Activated CD4-positive, alpha-beta T cell treated with anti-CD3 and anti-CD28 coated beads, Interleukin-2, amount 50 U/mL, for 24 hours (primary cell): ENCODE results near the gene PROK1.
A peak's percentile ranks its signal among the peaks of the same experiment; 100 is the strongest.
"Not testable (repeated sequence)": the region's sequence is repeated elsewhere in the genome, so short reads cannot be mapped to it uniquely, and the experiment has no call there.

Experiments used
- DNase-seq, 2 donors: peaks; one replicate each; pipeline ENCODE4 v3.0.0-alpha.2; 2020; ENCODE audit warnings: low read depth in 1 of 2, low spot score in 1 of 2

Gene PROK1

DNA sequence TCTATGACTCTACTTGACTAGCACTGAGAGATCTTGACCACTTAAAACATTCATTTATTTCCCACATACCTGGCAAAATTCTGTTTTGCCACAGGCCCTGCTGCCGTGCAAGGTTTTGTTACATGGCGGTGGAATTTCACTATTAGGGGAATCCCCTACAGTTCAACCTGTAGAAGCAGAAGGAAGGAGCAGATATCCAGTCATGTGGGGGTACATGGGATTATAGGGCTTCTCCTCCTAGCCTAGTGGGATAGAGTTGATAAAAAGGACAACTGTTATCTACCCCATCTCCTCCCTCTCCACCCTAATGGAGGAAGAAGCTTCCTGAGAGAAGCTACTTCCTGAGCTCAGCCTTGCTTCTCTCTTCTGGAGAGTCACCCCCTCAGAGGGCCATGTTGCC is 17.7 kb upstream of the PROK1 start:
- DNase-seq, result no peak

DNA sequence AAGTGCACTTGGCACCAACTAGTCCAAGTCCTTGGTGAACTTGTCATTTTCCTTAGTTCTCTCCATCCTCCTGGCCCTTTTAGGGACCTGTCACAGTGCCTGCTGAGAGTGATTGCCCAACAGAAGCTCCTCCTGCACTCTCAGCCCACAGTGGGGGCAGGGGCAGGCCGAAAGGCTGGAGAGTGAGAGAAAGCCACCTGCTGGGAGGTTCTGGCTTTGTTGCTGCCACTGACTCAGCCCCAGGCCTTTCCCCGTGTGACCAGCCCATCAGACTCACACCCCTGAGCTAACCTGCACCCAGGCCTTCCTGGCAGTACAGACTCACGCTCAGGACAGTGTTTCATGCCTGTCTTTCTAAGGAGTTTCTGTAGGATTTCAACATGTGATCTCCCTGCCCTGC is 17.1 kb upstream of the PROK1 start:
- DNase-seq, result no peak

DNA sequence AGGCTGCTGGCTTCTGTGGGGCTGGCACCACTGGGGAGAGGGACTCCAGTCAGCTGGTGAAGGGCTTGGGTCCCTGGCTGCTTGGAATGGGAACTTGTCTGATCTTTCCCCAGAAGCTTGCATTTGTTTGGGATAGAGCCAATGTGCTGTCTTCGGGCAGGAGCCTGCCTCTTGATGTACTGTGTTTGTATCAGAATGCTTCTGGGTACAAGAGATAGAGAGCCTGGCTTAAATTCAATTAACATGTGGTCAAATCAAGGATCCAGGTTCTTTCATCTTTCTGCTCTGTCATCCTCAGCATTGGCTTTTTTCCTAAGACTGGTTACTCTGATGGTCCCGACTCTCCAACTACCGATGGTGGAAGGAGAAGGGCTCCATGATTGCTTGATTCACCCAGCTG is 16.0 kb upstream of the PROK1 start:
- DNase-seq, result no peak

DNA sequence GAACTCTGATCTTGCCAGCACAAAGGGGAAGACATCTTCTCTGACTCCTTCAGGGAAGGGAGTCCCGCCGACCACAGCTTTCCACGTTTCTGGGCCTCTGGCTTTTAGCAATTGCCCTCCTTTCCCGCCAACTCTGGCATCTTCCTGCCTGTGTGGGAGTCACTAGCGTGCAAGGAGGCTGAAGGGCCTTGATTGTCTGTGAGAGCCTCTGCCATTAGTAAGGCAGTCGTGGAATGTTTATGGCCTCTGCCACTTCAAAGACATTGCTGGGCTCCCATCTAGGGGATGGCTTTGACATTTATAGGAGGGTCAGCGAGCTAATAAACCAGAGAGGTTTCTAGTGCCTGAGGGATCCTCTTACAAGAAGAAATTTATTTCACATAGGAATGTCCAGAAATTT is 14.3 kb upstream of the PROK1 start:
- DNase-seq, result no peak

DNA sequence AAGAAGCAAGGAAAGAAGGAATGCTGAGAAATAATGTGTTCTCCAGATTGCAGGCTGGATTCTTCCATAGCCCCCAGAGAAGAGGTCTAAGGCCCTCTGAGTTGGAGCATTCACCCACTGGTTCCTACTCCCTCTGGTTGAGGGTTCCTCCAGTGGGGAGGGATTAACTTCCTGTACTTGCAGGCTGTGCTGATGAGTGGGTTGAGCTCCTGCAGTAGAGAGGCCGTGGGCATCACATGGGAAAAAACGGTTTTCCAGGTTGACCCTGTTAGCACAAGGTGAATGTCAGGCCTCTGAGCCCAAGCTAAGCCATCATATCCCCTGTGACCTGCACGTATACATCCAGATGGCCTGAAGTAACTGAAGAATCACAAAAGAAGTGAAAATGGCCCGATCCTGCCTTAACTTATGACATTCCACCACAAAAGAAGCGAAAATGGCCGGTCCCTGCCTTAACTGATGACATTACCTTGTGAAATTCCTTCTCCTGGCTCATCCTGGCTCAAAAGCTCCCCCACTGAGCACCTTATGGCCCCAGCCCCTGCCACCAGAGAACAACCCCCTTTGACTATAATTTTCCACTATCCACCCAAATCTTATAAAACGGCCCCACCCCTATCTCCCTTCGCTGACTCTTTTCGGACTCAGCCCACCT is 13.2 kb upstream of the PROK1 start:
- not testable (repeated sequence) for DNase-seq

DNA sequence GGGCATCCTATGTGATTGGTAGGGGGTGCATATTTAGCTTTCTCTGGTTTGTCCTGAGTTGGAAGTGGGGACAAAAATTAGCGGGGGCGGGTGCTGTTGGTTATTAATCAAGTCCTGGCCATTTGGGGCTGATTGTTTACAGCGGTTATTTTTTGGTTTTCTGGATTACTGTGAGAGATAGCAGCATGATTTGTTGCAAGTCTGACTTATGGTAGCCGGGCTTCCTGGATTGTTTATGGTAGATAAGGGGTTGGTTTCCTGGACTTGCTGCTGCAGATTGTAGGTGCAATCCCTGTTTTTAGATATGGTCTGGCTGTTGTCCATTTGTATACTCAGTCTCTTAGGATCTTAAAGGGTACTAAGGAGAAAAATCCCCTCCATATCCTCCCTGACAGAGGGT is 12.1 kb upstream of the PROK1 start:
- DNase-seq, result no peak

DNA sequence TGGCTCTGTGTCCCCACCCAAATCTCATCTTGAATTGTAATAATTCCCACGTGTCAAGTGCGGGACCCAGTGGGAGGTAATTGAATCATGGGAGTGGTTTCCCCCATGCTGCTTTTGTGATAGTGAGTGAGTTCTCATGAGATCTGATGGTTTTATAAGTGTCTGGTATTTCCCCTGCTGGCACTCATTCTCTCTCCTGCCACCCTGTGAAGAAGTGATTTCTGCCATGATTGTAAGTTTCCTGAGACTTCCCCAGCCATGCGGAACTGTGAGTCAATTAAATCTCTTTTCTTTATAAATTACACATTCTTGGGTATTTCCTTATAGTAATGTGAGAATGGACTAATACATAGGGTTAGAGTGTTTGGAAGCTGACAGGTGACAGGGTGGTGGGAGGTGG is 11.1 kb upstream of the PROK1 start:
- DNase-seq, result not testable (repeated sequence)

DNA sequence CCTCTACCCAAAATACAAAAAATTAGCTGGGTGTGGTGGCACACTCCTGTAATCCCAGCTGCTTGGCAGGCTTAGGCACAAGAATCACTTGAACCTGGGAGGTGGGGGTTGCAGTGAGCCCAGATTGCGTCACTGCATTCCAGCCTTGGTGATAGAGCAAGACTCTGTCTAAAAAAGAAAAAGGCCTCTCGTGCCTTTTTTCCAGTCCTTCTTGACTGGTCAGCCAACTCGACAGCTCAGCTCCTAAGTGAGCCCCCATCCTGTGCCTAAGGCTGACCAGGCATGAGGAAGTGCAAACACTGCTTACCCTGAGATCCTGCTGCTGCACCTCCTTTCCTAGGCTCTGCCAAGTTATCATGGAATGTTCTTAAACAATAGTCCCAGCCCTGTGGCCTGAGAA is 10.1 kb upstream of the PROK1 start:
- no peak for DNase-seq

DNA sequence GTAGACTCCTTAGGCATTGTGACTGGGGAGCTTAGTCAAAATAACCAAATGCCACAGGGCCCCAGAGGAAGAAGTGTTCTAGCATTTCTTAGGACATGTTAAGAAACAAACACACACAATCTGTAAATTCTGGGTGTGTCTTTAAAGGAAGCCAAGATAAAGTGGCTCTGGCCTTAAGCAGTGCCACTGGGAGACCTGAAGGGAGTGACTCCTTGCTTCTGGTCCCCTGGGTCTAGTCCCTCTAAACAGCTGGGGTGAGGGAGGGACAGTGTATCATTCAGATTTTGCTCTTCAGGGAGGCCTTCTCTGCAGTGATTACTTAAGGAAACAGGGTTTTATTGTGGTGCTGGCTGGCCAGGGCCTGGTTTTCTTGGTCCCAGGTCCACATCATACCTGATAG is 9.1 kb upstream of the PROK1 start:
- DNase-seq, result no peak

DNA sequence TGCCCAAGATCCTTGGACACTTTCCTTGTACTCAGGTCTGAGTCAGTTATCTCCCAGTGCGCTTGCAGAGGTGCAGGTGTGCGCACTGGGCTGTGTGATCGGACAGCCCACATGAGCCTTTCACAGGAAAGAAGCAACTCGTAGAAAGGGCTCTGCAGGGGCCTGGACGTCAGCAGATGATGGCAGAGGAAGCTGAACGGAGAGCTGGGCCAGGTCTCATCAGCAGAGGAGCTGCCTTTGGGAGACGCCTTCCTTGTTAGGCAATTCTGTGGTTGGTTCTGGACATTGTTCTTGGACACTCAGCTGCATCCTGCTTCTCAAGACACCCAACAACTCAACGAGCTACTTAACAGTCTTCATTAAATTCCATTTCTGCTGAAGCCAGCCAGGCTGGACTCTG is 7.5 kb upstream of the PROK1 start:
- no peak for DNase-seq

DNA sequence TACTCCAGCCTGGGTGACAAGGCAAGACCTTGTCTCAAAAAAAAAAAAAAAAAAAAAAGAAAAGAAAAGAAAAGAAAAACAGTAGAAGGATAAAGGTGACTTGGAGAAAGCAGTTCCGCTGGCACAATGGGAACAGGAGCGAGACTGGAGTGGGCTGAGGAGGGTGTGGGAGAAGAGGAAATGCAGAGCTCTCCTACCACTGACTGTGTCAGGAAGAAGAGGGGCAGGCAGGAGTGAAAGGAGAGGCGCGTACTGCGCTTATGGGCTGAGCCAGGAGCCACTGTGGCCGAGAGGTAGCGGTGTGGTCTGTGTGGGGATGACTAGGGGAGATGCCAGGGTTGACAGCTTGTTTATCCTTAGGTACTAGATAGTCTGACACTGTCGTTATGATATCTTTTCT is 6.4 kb upstream of the PROK1 start:
- DNase-seq, result no peak

DNA sequence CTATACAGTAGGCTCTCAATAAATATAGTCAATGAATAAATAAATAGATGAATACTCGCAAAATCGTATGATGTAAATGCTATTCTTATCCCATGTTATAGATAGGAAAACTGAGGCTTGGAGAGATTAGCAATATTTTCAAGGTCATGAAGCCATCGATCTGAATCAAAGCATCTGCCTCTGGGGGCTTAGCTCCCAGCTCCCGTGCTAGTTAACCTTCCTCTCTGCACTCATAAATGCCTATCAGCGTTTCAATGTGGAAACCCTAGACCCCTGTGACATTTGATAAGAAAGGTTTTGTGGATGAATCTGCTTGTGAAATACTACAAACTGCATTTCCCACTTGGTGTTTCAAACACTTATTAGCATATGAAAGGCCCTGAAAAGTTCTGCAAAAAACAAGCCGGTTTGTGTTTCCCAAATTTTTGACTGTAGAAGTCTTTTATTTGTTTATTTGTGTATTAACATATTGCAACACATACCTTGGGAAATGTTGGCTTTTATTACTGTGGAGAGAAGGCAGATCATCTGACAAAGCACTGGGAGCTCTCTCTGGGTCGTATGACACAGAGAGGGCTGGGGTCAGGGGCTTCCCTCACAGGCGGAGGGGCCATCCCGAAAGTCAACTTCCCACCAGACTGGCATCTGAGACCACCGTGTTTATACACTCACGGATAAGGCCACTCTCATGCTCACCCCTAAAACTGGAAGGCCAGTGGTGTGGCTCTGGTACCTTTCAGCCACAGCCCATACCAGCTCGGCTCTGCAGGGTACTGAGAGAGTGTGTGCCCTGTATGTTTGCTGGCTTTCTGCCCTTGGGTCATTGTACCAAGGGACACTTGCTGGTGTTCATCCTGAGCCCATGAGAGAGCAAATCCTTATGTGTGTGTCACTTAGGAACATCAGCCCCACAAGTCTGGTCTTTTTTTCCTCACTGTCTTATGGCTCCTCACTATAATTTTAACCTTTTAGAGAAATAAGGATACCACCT is 993 bp upstream of the PROK1 start:
- DNase-seq, result no peak

DNA sequence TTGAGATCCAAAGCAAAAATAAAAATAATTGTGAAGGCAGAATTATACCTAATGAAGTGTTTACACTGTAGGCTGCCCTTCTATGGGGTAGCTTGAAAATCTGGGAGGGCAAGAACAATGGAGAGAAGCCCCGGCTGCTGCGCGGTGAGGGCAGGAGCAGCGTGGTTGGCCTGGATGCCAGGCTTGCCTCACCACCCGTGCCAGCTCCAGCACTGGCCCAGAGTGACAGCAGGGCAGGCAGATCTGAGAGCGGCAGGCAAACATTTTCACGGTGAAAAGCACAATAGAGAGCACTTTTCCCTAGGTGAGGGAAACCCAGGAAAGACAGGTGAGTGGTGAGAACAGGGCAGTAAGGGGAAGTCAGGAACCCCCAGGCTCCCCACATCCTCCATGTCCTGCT is 1.4 kb downstream of the PROK1 start:
- no peak for DNase-seq

DNA sequence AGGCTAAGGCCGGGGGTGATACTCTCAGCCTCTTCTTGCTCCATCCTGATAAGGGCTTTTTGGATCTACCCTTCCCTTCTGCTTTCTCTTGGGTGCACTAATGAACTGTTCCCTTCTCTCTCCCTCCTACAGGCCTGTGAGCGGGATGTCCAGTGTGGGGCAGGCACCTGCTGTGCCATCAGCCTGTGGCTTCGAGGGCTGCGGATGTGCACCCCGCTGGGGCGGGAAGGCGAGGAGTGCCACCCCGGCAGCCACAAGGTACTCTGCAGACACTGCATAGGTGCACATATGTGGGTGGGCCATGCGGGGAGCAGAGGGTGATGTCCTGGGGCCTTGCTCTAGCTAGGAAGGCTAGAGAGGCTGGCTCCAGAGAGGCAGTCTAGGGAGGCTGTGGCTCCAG is 2.9 kb downstream of the PROK1 start:
- DNase-seq, result no peak

DNA sequence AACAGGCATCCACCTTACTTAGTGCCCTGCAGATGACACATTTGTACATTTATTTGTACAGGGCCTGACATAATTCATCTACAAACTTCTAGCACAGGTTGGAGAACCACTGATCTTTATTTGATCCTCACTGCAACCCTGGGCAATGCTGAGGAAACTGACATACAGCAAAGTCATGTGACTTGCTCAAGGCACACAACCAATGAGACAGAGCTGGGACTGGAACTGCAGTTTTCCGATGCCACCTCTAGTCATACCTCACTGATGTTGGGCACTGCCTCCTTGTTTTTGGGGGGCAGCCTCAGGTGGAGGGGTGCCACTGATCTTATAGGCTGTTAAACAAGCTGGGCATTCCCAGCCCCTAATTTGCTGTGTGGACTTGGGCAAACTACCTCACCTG is 3.4 kb downstream of the PROK1 start:
- DNase-seq, result no peak

DNA sequence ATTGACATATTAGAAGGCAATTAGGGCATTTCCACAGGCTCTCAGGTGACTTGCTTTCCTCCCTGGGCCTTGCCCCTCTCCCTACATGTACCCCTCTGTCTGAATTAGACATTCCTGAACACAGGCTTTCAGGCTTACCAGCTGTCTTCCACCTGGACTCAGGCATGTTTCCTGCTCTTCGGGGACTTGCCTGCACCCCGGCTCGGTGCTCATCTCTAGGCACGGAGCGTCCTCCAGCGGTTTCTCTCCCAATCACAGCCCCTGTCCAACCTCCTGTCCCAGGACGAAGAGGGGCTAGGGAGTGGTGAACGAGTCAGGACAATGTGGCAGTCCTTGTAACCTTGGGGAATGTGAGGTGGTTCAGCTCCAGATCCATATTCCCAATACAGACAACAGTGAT is 4.2 kb downstream of the PROK1 start:
- no peak for DNase-seq

DNA sequence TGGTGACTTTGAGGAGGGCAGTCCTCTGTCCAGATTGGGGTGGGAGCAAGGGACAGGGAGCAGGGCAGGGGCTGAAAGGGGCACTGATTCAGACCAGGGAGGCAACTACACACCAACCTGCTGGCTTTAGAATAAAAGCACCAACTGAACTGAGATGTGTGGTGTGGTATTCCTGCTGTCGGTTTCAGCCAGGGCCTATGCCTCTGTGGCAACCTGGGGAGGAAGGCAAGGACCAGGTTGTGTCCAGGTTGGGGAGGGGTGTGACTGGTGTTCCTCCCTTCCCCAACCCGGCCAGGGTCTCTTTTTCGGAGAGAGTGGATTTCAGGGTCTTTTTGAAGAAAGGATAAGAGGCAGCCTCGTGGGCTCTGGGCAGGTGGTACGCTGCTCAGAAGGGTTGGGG is 6.3 kb downstream of the PROK1 start:
- DNase-seq, result no peak

DNA sequence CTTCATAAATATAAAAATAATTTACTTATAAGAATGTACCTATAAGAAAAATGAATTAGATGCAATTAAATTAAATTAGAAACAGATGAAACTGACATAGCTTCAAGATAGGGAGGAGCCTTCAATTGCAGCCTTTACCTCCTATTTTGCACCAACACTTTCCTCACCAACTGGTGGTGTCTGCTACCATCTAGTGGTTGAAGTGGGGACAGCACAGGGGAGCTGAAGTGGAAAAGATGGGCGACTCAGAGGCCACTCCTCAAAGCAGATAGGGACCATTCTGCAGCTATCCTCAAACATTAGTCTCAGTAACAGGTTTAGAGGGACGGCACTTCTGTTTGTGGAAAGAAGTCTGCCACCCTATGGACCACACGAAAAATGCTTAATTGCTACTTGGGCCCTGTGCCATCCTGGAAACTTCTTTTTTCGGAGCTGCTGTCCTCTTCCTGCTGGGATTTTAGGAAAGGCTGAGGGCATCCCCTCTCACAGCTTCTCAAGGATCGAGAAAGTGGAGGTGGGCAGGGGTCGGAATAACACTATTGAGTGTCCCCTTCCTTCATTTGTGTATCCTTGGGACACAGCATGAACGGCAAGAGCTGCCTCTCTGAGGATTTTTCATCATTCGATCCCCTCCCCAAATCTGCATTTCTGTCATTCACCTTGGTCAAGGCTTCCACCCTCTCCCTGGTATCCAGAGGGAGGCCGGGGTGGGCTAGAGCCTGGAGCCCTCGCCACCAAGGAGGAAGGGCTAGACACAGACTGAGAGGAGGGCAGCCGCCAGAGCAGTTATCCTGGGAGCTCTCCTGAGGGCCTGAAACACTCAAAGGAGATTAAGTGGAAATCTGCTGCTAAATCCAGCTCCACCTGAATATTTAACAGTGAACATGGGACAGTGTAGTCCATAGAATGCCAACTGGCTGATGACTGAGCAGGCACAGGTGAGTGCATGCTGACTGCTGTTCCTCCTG is 9.6 kb downstream of the PROK1 start:
- DNase-seq, result peak; percentile 78 to 85

DNA sequence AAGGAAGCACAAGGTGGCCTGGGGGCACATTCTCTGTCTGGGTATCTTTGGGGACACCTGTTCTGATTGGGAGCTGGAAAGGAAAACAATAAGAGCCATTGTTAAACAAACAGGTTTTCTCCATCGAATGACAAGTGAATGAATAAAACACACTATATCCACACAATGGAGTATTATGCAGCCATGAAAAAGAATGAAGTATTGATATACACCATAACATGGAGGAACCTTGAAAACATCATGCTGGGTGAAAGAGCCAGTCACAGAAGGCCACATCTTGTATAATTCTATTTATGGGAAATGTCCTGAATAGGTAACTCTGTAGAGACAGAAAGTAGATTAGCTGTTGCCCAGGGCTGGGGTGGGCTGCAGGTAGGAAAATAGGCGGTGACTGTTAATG is 11.1 kb downstream of the PROK1 start:
- no peak for DNase-seq

DNA sequence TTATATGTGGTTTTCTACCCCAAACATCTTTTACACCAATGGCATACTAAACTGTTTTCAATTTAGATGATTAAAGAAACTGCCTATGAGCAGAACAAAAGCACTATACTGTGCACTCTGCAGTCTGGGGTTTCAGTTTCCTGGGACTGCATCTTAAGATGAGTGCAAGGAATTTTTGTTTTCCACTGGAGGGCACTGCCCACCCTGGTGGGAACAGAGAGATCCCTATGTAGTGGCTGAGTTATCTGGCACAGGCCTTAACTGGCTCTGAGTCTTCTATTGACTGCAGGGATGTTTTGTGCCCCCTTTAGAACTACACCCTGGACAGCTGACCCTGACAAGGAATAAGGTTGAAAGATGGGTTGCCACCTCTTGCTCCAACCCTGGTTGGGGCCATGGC is 12.0 kb downstream of the PROK1 start:
- DNase-seq, result no peak

DNA sequence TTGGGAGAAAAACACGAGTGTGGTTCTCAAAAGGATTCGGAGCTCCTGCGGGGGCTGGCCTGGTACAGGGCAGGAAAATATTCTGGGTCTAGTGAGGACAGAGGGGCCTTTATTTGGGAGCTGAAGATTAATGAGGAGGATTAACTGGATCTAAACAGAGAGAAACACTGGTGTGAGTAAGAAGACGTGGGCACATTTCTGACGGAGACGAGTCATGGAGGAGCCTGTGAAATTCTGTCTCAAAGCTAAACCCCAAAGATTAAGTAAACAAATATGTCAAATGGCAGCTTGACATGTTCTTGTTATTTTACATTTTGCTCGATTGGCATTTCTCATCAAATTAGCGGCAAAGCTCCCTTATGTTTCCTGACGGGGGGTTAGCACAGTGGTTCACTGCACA is 12.8 kb downstream of the PROK1 start:
- DNase-seq, result no peak

DNA sequence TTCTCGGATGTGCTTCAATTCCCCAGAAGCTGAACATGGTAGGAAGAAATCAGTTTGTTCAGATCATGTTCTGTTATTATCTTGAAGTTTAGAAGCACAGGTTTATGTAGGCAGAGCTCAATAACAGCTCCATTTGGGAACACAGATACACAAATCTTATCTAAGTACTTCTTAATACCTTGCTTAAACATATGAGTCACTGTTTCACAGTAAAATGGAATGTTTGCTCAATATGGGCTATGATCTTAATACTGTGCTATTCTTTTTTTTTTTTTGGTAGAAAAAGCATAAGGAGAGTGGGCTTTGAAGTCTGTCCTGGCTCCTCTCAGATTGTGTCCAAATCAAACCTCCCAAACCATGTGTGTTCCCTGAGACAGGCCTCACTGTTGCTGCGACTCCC is 13.4 kb downstream of the PROK1 start:
- DNase-seq, result no peak
